Subcutaneous abdominal adipose tissue (tissue), 5 donors: ENCODE measurements around the gene SMARCC1.

ENCODE experiments used
- H3K27ac ChIP-seq: one replicate; pipeline ENCODE4 v1.7.0; 2013; ENCODE audit warnings: low read depth, mild to moderate bottlenecking, inconsistent platforms, low read length, moderate library complexity
- H3K27me3 ChIP-seq, 5 donors: one replicate each; pipeline ENCODE4 v1.7.0; 2013; ENCODE audit warnings: low read length in 5 of 5, inconsistent platforms in 1 of 5; ENCODE audit not compliant: control insufficient read depth in 5 of 5, insufficient read depth in 4 of 5
- H3K36me3 ChIP-seq, 5 donors: one replicate each; pipeline ENCODE4 v1.7.0; 2013; ENCODE audit warnings: low read length in 5 of 5; ENCODE audit not compliant: control insufficient read depth in 5 of 5, insufficient read depth in 5 of 5
- H3K4me1 ChIP-seq, 5 donors: one replicate each; pipeline ENCODE4 v1.7.0; 2013; ENCODE audit warnings: low read length in 5 of 5, mild to moderate bottlenecking in 3 of 5, moderate library complexity in 1 of 5; ENCODE audit not compliant: control insufficient read depth in 5 of 5, insufficient read depth in 5 of 5
- H3K4me3 ChIP-seq, 5 donors: one replicate each; pipeline ENCODE4 v1.7.0; 2013; ENCODE audit warnings: low read length in 5 of 5, low read depth in 1 of 5
- H3K9ac ChIP-seq, 5 donors: one replicate each; pipeline ENCODE4 v1.7.0; 2013; ENCODE audit warnings: low read length in 5 of 5, mild to moderate bottlenecking in 4 of 5, moderate library complexity in 3 of 5
- H3K9me3 ChIP-seq, 5 donors: one replicate each; pipeline ENCODE4 v1.7.0; 2013; ENCODE audit warnings: low read length in 5 of 5; ENCODE audit not compliant: control insufficient read depth in 5 of 5
- donor health status: healthy.
- donor health status: healthy.
- donor health status: healthy.
- donor health status: healthy.
- donor health status: healthy.

SMARCC1 gene

DNA sequence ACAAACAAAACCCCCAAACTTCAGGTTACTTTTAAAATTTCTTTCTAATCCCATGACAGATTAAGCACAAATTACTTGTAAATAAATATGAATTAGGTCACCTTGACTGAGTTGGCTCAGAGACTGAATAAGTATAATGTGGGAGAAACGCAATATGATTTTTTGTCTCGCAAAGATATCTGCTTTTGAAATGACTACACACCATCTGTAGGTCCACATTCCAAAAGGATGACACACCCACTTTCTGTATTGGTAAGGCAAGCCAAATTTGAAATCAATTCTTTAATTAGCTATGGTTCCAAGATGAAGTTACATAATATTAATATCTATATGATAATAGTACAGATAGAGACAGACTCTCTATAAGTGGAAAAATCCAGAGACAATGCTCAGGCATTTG lies 136.1 kb downstream of the SMARCC1 start:
- H3K9me3 ChIP-seq = no peaks in the 10 kb centered on the region
- peaks cover 6 to 19% (median 13%) of the 10 kb centered on the region in 5 donors for H3K36me3 ChIP-seq
- no peaks in the 10 kb centered on the region for H3K27me3 ChIP-seq
- no peak overlapping the region for H3K27ac ChIP-seq
- H3K4me3 ChIP-seq = no peak overlapping the region
- no peak overlapping the region for H3K9ac ChIP-seq
- H3K4me1 ChIP-seq = peaks cover 0 to 10% (median 6%) of the 10 kb centered on the region in 5 donors

- peaks cover 0 to 10% (median 6%) of the 10 kb centered on the region in 5 donors for H3K4me1 ChIP-seq
- H3K36me3 ChIP-seq = peaks cover 6 to 21% (median 13%) of the 10 kb centered on the region in 5 donors
- no peak overlapping the region for H3K27ac ChIP-seq
- no peaks in the 10 kb centered on the region for H3K27me3 ChIP-seq
- H3K4me3 ChIP-seq = no peak overlapping the region
- no peaks in the 10 kb centered on the region for H3K9me3 ChIP-seq
- H3K9ac ChIP-seq = no peak overlapping the region
Observed at GRCh38 chr3:47643092-47643491, 138.6 kb downstream of the SMARCC1 start.

DNA sequence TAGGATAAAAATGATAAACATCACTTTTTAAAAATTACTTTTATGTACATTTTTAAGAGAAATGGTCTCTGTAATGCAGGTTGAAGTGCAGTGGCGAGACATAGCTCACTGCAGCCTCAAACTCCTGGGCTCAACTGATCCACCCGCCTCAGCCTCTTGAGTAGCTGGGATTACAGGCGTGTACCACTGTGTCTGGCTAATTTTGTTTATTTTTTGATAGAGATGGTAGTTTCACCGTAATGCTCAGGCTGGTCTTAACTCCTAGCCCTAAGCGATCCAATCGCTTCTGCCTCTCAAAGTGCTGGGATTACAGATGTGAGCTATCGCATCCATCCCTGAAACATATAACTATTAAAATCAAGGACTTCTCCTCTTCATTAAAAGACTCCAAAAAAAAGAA lies 140.0 kb downstream of the SMARCC1 start:
- H3K4me1 ChIP-seq = peaks cover 0 to 7% (median 5%) of the 10 kb centered on the region in 5 donors
- H3K27me3 ChIP-seq = no peaks in the 10 kb centered on the region
- no peak overlapping the region for H3K9ac ChIP-seq
- no peaks in the 10 kb centered on the region for H3K9me3 ChIP-seq
- no peak overlapping the region for H3K27ac ChIP-seq
- peaks cover 6 to 33% (median 20%) of the 10 kb centered on the region in 5 donors for H3K36me3 ChIP-seq
- H3K4me3 ChIP-seq = no peak overlapping the region

DNA sequence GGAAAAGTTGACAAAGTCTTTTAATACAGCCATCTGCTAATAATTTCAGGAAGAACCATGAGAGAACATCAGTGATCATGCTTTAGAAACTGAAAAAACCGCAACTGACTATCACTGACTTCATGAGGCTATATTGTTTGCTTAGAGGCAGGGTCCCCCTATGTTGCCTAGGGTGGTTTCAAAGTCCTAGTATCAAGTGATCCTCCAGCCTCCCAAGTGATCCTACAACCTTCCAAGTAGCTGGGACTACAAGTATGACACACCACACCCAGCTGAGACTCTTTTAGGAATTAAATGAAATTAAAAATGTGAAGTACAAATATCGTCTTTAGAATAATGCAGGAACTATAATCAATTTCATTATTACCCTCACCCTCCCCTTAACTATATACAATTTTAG lies 144.8 kb downstream of the SMARCC1 start:
- H3K27ac ChIP-seq = no peak overlapping the region
- H3K36me3 ChIP-seq = peaks cover 33 to 56% (median 45%) of the 10 kb centered on the region in 5 donors
- no peak overlapping the region for H3K4me3 ChIP-seq
- no peaks in the 10 kb centered on the region for H3K4me1 ChIP-seq
- H3K27me3 ChIP-seq = no peaks in the 10 kb centered on the region
- no peaks in the 10 kb centered on the region for H3K9me3 ChIP-seq
- H3K9ac ChIP-seq = no peak overlapping the region

DNA sequence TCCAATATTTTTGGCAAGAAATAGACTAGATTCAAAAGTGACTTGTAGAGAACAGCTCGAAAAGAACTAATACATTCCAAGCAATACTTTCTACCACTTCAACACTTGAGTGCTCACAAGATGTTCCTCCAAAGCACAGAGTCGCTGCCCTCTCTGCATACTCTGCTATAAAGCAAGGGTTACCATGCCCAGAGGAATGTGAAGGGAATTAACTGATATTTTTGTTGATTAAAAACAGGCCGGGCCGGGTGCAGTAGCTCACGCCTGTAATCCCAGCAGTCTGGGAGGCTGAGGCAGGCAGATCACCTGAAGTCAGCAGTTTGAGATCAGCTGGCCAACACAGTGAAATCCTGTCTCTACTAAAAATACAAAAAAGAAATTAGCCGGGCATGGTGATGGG lies 145.5 kb downstream of the SMARCC1 start:
- Histone ChIP-seq H3K27ac (no peak overlapping the region), H3K9me3 (no peaks in the 10 kb centered on the region), H3K36me3 (peaks cover 38 to 58% (median 48%) of the 10 kb centered on the region in 5 donors), H3K9ac (no peak overlapping the region), H3K27me3 (no peaks in the 10 kb centered on the region), H3K4me3 (no peak overlapping the region), H3K4me1 (no peaks in the 10 kb centered on the region)

DNA sequence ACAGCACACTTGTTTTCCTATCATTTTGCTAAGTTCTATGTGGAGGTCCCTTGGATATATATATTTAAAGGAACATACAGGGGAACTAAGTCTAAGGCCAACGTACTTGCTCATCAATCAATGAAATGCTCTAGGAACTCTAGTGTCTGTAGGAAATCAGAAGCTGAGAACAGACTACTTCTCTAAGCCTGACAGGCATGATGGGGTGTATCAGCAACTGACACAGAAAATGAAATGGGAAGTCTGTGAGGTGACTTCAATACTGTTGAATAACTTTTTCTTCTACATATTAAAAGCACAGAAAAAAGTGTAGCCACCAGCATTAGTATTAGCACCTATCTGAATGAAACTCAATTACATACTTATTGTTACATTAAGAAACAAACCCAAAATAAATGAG lies 146.2 kb downstream of the SMARCC1 start:
- Histone ChIP-seq H3K36me3 (peaks cover 43 to 64% (median 52%) of the 10 kb centered on the region in 5 donors), H3K9me3 (no peaks in the 10 kb centered on the region), H3K4me1 (no peaks in the 10 kb centered on the region), H3K27ac (no peak overlapping the region), H3K9ac (no peak overlapping the region), H3K4me3 (no peak overlapping the region), H3K27me3 (no peaks in the 10 kb centered on the region)

GRCh38 chr3:47634996-47635395 lies 146.7 kb downstream of the SMARCC1 start:
- no peak overlapping the region for H3K9ac ChIP-seq

GRCh38 chr3:47630810-47631209 lies 150.9 kb downstream of the SMARCC1 start:
- Histone ChIP-seq H3K36me3 (peaks cover 47 to 83% (median 52%) of the 10 kb centered on the region in 5 donors), H3K4me1 (no peaks in the 10 kb centered on the region), H3K27me3 (no peaks in the 10 kb centered on the region), H3K9ac (no peak overlapping the region), H3K4me3 (no peak overlapping the region), H3K9me3 (no peaks in the 10 kb centered on the region), H3K27ac (no peak overlapping the region)

More at GRCh38 chr3:47634996-47635395, 146.7 kb downstream of the SMARCC1 start:
- H3K4me1 ChIP-seq = no peaks in the 10 kb centered on the region
- H3K27me3 ChIP-seq = no peaks in the 10 kb centered on the region
- no peak overlapping the region for H3K27ac ChIP-seq
- H3K36me3 ChIP-seq = peaks cover 45 to 69% (median 56%) of the 10 kb centered on the region in 5 donors
- no peaks in the 10 kb centered on the region for H3K9me3 ChIP-seq
- H3K4me3 ChIP-seq = no peak overlapping the region

DNA sequence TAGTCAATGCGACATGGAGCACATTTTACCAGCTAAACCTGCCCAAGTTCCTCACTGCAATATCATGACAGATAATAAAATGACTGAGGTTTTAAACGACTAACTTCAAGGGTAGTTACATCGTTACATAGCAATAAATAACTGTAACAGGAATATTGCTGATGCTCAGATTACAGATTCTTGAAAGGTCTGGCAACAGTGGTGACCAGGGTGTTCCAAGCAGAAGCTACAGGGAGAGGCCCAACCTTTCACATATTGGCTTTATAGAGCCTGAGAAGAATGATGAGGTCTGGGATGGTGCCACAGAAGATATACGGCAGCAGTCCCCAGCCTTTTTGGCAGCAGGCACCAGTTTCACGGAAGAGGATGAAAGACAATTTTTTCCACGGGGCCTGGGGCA lies 151.9 kb downstream of the SMARCC1 start:
- Histone ChIP-seq H3K27me3 (no peaks in the 10 kb centered on the region), H3K4me1 (no peaks in the 10 kb centered on the region), H3K4me3 (no peak overlapping the region), H3K27ac (no peak overlapping the region), H3K9ac (no peak overlapping the region), H3K9me3 (no peaks in the 10 kb centered on the region), H3K36me3 (peaks cover 37 to 75% (median 43%) of the 10 kb centered on the region in 5 donors)

DNA sequence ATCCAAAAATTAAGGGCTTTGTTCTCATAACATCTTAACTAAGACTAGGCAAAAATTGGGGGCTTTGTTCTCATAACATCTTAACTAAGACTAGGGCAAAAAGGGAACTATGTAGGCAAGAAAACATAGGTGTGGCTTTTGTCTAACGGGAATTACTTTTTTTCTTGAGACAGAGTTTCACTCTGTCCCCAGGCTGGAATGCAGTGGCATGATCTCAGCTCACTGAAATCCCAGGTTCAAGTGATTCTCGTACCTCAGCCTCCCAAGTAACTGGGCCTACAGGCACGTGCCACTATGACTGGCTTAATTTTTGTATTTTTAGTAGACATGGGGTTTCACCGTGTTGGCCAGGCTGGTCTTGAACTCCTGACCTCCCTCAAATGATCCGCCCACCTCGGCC lies 153.3 kb downstream of the SMARCC1 start:
- Histone ChIP-seq H3K9ac (no peak overlapping the region), H3K36me3 (peaks cover 30 to 66% (median 36%) of the 10 kb centered on the region in 5 donors), H3K27me3 (no peaks in the 10 kb centered on the region)

More for the DNA sequence above, 153.3 kb downstream of the SMARCC1 start:
- Histone ChIP-seq H3K9me3 (no peaks in the 10 kb centered on the region), H3K27ac (no peak overlapping the region), H3K4me1 (no peaks in the 10 kb centered on the region), H3K4me3 (no peak overlapping the region)
